ENCODE results near the gene FOXJ2.

Gene FOXJ2

DNA sequence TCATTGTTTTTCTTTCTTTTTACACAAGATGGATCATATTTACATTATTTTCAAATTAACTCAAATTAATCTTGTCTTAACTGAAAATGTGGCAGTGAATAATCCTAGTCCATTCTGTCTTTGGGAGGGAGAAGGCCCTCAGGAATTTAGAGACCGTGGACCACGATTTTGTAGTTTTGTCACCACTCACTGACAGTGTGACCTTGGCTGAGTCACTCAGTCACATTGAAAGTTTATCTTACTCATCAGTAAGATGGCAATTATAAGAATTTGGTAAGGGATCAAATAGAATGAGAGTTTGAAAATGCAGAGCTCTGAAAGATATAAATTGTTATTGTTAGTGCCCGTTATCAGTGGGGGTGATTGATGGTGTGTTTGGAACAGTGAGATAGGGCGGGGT, 16.4 kb downstream of the FOXJ2 start:
- no peak for TF ChIP-seq POLR2AphosphoS5 (IDR thresholded peaks at IDR 0.05; ENCODE audit: borderline replicate concordance, low read depth, low read length)
- TF ChIP-seq FOXP2 (optimal IDR thresholded peaks at IDR 0.05; ENCODE audit: control extremely low read depth, extremely low read length, insufficient read depth): no peak
- no peak for TF ChIP-seq EZH2 (IDR thresholded peaks at IDR 0.05)
- Histone ChIP-seq H3K4me3 (no peak overlapping the region), H3K9ac (ENCODE audit: insufficient read length) (no peak overlapping the region), H3K9me3 (ENCODE audit: low read depth, low read length) (no peaks in the 10 kb centered on the region), H3K36me3 (ENCODE audit: insufficient read depth, low read length) (peaks cover 8% of the 10 kb centered on the region; the same call in 1 of the 2 replicates), H3K27ac (no peak overlapping the region)
- DNase-seq (ENCODE audit: low read depth, low spot score): no peak

DNA sequence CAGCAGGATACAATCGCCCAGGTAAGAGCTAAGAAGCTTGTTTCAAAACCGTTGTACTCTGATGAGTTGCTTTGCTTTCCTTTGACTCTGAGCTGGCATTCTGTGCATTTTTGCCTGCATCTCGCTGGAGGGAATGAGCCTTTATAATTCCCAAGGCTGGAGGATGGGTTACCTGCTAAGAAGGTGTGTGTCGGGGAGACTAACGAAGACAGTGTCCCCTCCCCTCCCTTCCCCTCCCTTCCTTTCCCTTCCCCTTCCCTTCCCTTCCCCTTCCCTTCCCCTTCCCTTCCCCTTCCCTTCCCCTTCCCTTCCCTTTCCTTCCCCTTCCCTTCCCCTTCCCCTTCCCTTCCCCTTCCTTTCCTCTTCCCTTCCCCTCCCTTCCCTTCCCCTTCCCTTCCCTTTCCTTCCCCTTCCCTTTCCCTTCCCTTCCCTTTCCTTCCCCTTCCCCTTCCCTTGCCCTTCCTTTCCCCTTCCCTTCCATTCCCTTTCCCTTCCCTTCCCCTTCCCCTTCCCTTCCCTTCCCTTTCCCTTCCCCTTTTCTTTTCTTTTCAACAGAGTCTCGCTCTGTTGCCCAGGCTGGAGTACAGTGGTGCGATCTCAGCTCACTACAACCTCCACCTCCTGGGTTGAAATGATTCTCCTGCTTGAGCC, 18.2 kb downstream of the FOXJ2 start:
- no peak overlapping the region for H3K27ac ChIP-seq
- H3K36me3 ChIP-seq (ENCODE audit: insufficient read depth, low read length): peaks cover 8% of the 10 kb centered on the region; the same call in 1 of the 2 replicates
- DNase-seq (ENCODE audit: low read depth, low spot score): no peak
- TF ChIP-seq POLR2AphosphoS5 (IDR thresholded peaks at IDR 0.05; ENCODE audit: borderline replicate concordance, low read depth, low read length): no peak
- no peak for TF ChIP-seq FOXP2 (optimal IDR thresholded peaks at IDR 0.05; ENCODE audit: control extremely low read depth, extremely low read length, insufficient read depth)
- no peak for TF ChIP-seq EZH2 (IDR thresholded peaks at IDR 0.05)
- H3K4me3 ChIP-seq: no peak overlapping the region
- H3K9me3 ChIP-seq (ENCODE audit: low read depth, low read length): no peaks in the 10 kb centered on the region
- H3K9ac ChIP-seq (ENCODE audit: insufficient read length): no peak overlapping the region

DNA sequence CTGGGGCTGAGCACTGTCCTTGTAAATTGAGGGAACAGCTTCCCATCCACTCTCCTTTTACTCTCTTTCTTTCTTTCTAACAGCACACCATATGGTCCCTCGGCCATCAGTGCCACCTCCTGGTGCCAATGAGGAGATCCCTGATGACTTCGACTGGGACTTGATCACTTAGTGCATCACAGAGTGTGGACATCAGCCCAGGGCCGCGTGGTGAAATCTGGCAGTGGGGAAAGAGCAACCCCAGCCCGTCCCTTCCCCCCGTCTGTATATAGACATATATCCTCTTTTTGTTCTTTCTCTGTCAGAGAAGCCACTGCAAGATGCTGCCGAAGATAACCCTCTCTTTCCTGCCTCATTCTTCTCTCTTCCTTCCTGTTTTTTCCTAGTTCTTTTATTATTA, 20.2 kb downstream of the FOXJ2 start:
- H3K9me3 ChIP-seq (ENCODE audit: low read depth, low read length): no peaks in the 10 kb centered on the region
- no peak for TF ChIP-seq EZH2 (IDR thresholded peaks at IDR 0.05)
- TF ChIP-seq POLR2AphosphoS5 (IDR thresholded peaks at IDR 0.05; ENCODE audit: borderline replicate concordance, low read depth, low read length): no peak
- no peak for TF ChIP-seq FOXP2 (optimal IDR thresholded peaks at IDR 0.05; ENCODE audit: control extremely low read depth, extremely low read length, insufficient read depth)
- H3K9ac ChIP-seq (ENCODE audit: insufficient read length): no peak overlapping the region
- peaks cover 8% of the 10 kb centered on the region; the same call in 1 of the 2 replicates for H3K36me3 ChIP-seq (ENCODE audit: insufficient read depth, low read length)
- no peak overlapping the region for H3K27ac ChIP-seq
- DNase-seq (ENCODE audit: low read depth, low spot score): no peak
- no peak overlapping the region for H3K4me3 ChIP-seq

DNA sequence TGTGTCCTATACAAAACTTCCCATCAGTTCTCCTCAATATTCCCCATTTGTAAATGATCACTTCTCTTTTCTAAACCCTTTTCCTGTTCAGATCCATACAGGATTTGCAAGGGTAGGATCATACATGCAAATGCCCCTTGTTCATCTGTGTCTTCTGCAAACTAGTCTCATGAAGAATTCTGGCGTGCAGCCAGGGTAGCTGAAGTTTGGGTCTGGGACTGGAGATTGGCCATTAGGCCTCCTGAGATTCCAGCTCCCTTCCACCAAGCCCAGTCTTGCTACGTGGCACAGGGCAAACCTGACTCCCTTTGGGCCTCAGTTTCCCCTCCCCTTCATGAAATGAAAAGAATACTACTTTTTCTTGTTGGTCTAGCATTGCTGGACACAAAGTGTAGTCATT, 22.3 kb downstream of the FOXJ2 start:
- Histone ChIP-seq H3K36me3 (ENCODE audit: insufficient read depth, low read length) (no peaks in the 10 kb centered on the region; the same call in 1 of the 2 replicates), H3K9ac (ENCODE audit: insufficient read length) (no peak overlapping the region), H3K9me3 (ENCODE audit: low read depth, low read length) (no peaks in the 10 kb centered on the region), H3K4me3 (no peak overlapping the region), H3K27ac (no peak overlapping the region)
- TF ChIP-seq POLR2AphosphoS5 (IDR thresholded peaks at IDR 0.05; ENCODE audit: borderline replicate concordance, low read depth, low read length): no peak
- no peak for TF ChIP-seq FOXP2 (optimal IDR thresholded peaks at IDR 0.05; ENCODE audit: control extremely low read depth, extremely low read length, insufficient read depth)
- TF ChIP-seq EZH2 (IDR thresholded peaks at IDR 0.05): no peak
- DNase-seq (ENCODE audit: low read depth, low spot score): no peak

DNA sequence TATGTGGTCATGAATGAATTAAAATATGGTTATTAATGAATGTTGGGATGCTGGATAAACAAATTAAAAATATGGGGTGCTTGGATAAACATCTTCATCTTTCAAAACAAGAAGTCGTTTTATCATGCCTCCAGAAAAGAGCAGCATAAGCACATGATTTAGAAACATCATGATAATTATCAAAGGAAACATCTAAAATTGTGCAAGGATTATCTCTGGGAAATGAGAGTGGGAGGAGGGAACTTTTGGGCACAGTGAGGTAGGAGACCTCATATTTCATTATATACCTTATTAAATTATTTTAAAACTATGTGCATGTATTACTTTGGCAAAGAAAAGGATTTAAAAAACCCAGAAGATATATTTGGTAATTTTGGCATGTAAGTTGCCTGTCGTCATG, 24.8 kb downstream of the FOXJ2 start:
- no peak for TF ChIP-seq FOXP2 (optimal IDR thresholded peaks at IDR 0.05; ENCODE audit: control extremely low read depth, extremely low read length, insufficient read depth)
- TF ChIP-seq POLR2AphosphoS5 (IDR thresholded peaks at IDR 0.05; ENCODE audit: borderline replicate concordance, low read depth, low read length): no peak
- no peak for TF ChIP-seq EZH2 (IDR thresholded peaks at IDR 0.05)
- H3K9ac ChIP-seq (ENCODE audit: insufficient read length): no peak overlapping the region
- H3K36me3 ChIP-seq (ENCODE audit: insufficient read depth, low read length): no peaks in the 10 kb centered on the region
- no peak for DNase-seq (ENCODE audit: low read depth, low spot score)
- H3K27ac ChIP-seq: no peak overlapping the region
- H3K4me3 ChIP-seq: no peak overlapping the region
- H3K9me3 ChIP-seq (ENCODE audit: low read depth, low read length): no peaks in the 10 kb centered on the region

DNA sequence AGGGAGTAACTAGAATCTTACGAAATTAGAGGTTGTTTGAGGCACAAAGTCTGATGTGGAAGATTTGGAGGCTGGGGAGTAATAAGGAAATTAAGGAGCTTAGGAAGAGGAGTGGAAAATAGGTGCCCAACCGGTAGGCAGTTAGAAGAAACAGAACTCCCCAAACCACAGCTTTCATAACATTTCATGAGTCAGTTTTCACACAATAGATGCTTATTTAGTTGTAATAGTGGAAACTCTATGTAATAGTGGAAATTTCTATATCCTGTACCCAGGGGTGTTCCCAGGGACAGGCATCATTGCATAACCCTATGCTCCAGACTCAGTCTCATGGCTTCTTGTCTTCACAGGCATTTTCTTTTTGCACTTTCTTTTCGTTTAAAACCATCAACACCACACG, 25.3 kb downstream of the FOXJ2 start:
- no peaks in the 10 kb centered on the region for H3K9me3 ChIP-seq (ENCODE audit: low read depth, low read length)
- H3K4me3 ChIP-seq: no peak overlapping the region
- TF ChIP-seq EZH2 (IDR thresholded peaks at IDR 0.05): no peak
- no peak for TF ChIP-seq POLR2AphosphoS5 (IDR thresholded peaks at IDR 0.05; ENCODE audit: borderline replicate concordance, low read depth, low read length)
- no peak for TF ChIP-seq FOXP2 (optimal IDR thresholded peaks at IDR 0.05; ENCODE audit: control extremely low read depth, extremely low read length, insufficient read depth)
- H3K36me3 ChIP-seq (ENCODE audit: insufficient read depth, low read length): no peaks in the 10 kb centered on the region
- DNase-seq (ENCODE audit: low read depth, low spot score): no peak
- no peak overlapping the region for H3K27ac ChIP-seq
- H3K9ac ChIP-seq (ENCODE audit: insufficient read length): no peak overlapping the region

DNA sequence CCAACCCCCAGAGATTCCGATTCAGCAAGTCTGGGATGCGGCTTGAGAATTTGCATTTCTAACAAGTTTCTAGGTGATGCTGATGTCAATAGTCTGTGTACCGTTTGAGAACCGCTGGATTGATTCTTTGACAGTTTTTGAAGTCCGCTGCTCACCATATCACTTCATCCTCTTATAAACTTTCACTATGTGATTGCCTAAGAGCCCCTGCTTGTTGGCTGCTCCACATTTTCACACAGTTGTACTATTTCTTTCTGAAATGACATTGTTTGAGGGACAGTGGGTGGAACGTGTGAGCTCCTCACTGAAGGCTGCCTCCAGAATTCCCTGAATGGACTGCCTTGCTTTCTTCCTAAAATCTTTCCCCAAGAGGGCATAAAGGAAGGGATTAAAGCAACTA, 26.0 kb downstream of the FOXJ2 start:
- H3K9ac ChIP-seq (ENCODE audit: insufficient read length): no peak overlapping the region
- H3K4me3 ChIP-seq: no peak overlapping the region
- TF ChIP-seq FOXP2 (optimal IDR thresholded peaks at IDR 0.05; ENCODE audit: control extremely low read depth, extremely low read length, insufficient read depth): no peak
- no peak for TF ChIP-seq EZH2 (IDR thresholded peaks at IDR 0.05)
- TF ChIP-seq POLR2AphosphoS5 (IDR thresholded peaks at IDR 0.05; ENCODE audit: borderline replicate concordance, low read depth, low read length): no peak
- no peaks in the 10 kb centered on the region for H3K9me3 ChIP-seq (ENCODE audit: low read depth, low read length)
- no peak overlapping the region for H3K27ac ChIP-seq
- no peaks in the 10 kb centered on the region for H3K36me3 ChIP-seq (ENCODE audit: insufficient read depth, low read length)
- no peak for DNase-seq (ENCODE audit: low read depth, low spot score)

DNA sequence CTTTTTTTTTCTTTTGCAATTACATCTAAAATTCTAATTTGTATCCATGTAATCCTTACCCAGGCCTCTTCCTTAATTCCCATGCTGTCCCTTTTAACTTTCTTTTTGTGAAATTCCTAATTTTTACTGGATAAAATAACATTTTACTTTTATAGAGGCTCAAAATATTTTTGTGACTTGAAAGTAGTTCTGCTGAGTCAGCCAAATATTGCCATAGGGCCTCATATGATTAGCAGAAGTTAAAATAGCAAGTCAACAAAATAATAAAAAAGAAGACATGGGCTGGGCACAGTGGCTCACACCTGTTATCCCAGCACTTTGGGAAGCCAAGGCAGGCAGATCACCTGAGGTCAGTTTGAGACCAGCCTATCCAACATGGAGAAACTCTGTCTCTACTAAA, 31.6 kb downstream of the FOXJ2 start:
- DNase-seq (ENCODE audit: low read depth, low spot score): no peak
- no peak overlapping the region for H3K9ac ChIP-seq (ENCODE audit: insufficient read length)
- H3K9me3 ChIP-seq (ENCODE audit: low read depth, low read length): no peaks in the 10 kb centered on the region
- no peak for TF ChIP-seq POLR2AphosphoS5 (IDR thresholded peaks at IDR 0.05; ENCODE audit: borderline replicate concordance, low read depth, low read length)
- TF ChIP-seq FOXP2 (optimal IDR thresholded peaks at IDR 0.05; ENCODE audit: control extremely low read depth, extremely low read length, insufficient read depth): no peak
- TF ChIP-seq EZH2 (IDR thresholded peaks at IDR 0.05): no peak
- H3K4me3 ChIP-seq: no peak overlapping the region
- no peaks in the 10 kb centered on the region for H3K36me3 ChIP-seq (ENCODE audit: insufficient read depth, low read length)
- no peak overlapping the region; the same call in 1 of the 2 replicates for H3K27ac ChIP-seq

All from SK-N-MC (cell line).